PC-3 (cell line): Measurements from ENCODE around the gene KAT2A. TPM values are rescaled to one million over a fixed set of nuclear protein-coding genes. Genes with fewer than 3 reads are reported as not detected.

Experiments used
- ATAC-seq: fragments of 200-7000 bp; cut with Tn5 transposase; 2 replicates; pipeline ENCODE4 v1.9.1; 2020; ENCODE audit warnings: mild to moderate bottlenecking, moderate library complexity
- BruUV-seq: library from RNA; stranded (reverse); fragments of 400-500 nt; replicated peaks from 2 replicates; lab custom pipeline; 2021; lab: Mats Ljungman, UMichigan
- CTCF ChIA-PET: fragments of 300-600 bp; sonication (Branson Sonifier 250); formaldehyde crosslinking; loops from one replicate; lab custom pipeline; 2022; ENCODE audit warnings: antibody characterized with exemption; lab: Charles Lee
- POLR2A ChIA-PET: fragments of 300-600 bp; sonication (Branson Sonifier 250); formaldehyde crosslinking; loops from one replicate; lab custom pipeline; 2022; ENCODE audit warnings: antibody characterized with exemption; ENCODE audit not compliant: unreplicated experiment; lab: Charles Lee
- DNase-seq: peaks from one replicate; pipeline ENCODE4 v3.0.0-alpha.2; 2015
- H2AFZ ChIP-seq: fragments of 300-600 bp; sonication (generic); 2 replicates; pipeline ENCODE4 v1.6.0; 2016; ENCODE audit warnings: antibody characterized with exemption, low read length
- H3F3A ChIP-seq: fragments of 300-600 bp; sonication (generic); one replicate; pipeline ENCODE4 v1.6.0; 2017; ENCODE audit warnings: antibody characterized with exemption, low read length, control low read depth, mild to moderate bottlenecking; ENCODE audit not compliant: unreplicated experiment
- H3K27ac ChIP-seq: fragments of 300-600 bp; sonication (generic); 2 replicates; pipeline ENCODE4 v1.5.1; 2016; ENCODE audit warnings: mild to moderate bottlenecking, low read length
- H3K27me3 ChIP-seq: fragments of 300-600 bp; sonication (generic); 2 replicates; pipeline ENCODE4 v1.6.1; 2016; ENCODE audit warnings: low read length, mixed read lengths
- H3K36me3 ChIP-seq: fragments of 300-600 bp; sonication (generic); 2 replicates; pipeline ENCODE4 v1.6.1; 2016; ENCODE audit warnings: low read depth, mixed run types, low read length, mixed read lengths
- H3K4me1 ChIP-seq: fragments of 300-600 bp; sonication (generic); 2 replicates; pipeline ENCODE4 v1.5.1; 2016; ENCODE audit warnings: low read length; ENCODE audit not compliant: insufficient read depth
- H3K4me2 ChIP-seq: fragments of 300-600 bp; sonication (generic); 2 replicates; pipeline ENCODE4 v1.6.0; 2016; ENCODE audit warnings: low read length
- H3K4me3 ChIP-seq: fragments of 300-600 bp; sonication (generic); 2 replicates; pipeline ENCODE4 v1.5.1; 2016; ENCODE audit warnings: mild to moderate bottlenecking, low read length, mixed read lengths
- H3K79me2 ChIP-seq: fragments of 300-600 bp; sonication (generic); 2 replicates; pipeline ENCODE4 v1.6.1; 2017; ENCODE audit warnings: low read length, mixed read lengths
- H3K9ac ChIP-seq: fragments of 300-600 bp; sonication (generic); 2 replicates; pipeline ENCODE4 v1.6.0; 2016; ENCODE audit warnings: mild to moderate bottlenecking, low read length
- H3K9me2 ChIP-seq: fragments of 300-600 bp; sonication (generic); replicated peaks from 2 replicates; pipeline ENCODE4 v1.6.1; 2016; ENCODE audit warnings: mixed run types, low read length, mixed read lengths
- H3K9me3 ChIP-seq: fragments of 300-600 bp; sonication (generic); 2 replicates; pipeline ENCODE4 v1.6.1; 2016; ENCODE audit warnings: low read length, mixed read lengths
- H4K20me1 ChIP-seq: fragments of 300-600 bp; sonication (generic); 2 replicates; pipeline ENCODE4 v1.6.1; 2016; ENCODE audit warnings: low read length, mixed read lengths
- CTCF ChIP-seq: fragments of 300-600 bp; sonication (generic); conservative IDR thresholded peaks from 2 replicates; pipeline ENCODE4 v1.5.1; 2017; ENCODE audit warnings: antibody characterized with exemption, low read depth, mild to moderate bottlenecking, low read length
- EZH2 ChIP-seq: fragments of 300-600 bp; sonication (generic); IDR thresholded peaks from one replicate; pipeline ENCODE4 v1.6.1; 2017; ENCODE audit warnings: antibody characterized with exemption, mild to moderate bottlenecking, low read length; ENCODE audit not compliant: unreplicated experiment
- EZH2phosphoT487 ChIP-seq: fragments of 300-600 bp; sonication (generic); IDR thresholded peaks from 2 replicates; pipeline ENCODE4 v1.6.1; 2018; ENCODE audit warnings: mild to moderate bottlenecking, antibody characterized with exemption, low read length, borderline replicate concordance
- intact Hi-C: fragments of 100-400 bp; cut with micrococcal nuclease; formaldehyde crosslinking; loops from 2 replicates; pipeline ENCODE4 v1.9.0; 2023
- total RNA-seq: library from RNA; depleted of rRNA; stranded (reverse); fragments of >200 nt; gene quantifications from 2 replicates; pipeline ENCODE4 v1.2.3, GENCODE V29; 2014

The KAT2A gene
- total RNA-seq, 1 experiment from 2014 or later: not detected

DNA sequence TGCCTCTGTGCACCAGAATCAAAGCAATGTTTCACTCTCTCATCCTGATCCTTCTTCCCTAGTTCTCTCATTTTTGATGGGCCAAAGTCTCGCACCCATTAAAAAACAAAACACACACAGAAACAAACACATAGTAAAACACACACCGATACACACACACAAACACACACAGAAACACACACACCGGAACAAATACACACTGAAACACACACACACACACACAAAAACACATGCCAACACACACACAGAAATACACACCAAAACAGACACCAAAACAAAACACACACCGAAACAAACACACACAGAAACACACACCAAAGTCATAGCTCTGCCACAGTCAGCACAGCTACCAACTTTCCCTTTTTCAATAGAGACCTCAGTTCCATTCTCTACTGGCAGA lies 10.1 kb upstream of the KAT2A start:
- CTCF ChIA-PET: no interaction called here
- no peak for TF ChIP-seq EZH2
- TF ChIP-seq EZH2phosphoT487: no peak
- ATAC-seq (no peak), DNase-seq (no peak)
- Histone ChIP-seq H3K27me3 (no peaks in the 10 kb centered on the region), H3K36me3 (no peaks in the 10 kb centered on the region), H3K9me3 (no peaks in the 10 kb centered on the region), H4K20me1 (no peaks in the 10 kb centered on the region), H3K4me1 (no peaks in the 10 kb centered on the region), H3K4me2 (no peak overlapping the region), H3K4me3 (no peak overlapping the region), H3K79me2 (no peaks in the 10 kb centered on the region), H3F3A (no peaks in the 10 kb centered on the region), H2AFZ (no peak overlapping the region), H3K27ac (no peak overlapping the region), H3K9me2 (no peaks in the 10 kb centered on the region), H3K9ac (no peak overlapping the region)
- intact Hi-C loops: no loop called here
- no TSS peak for BruUV-seq
- POLR2A ChIA-PET: no interaction called here

GRCh38 chr17:42130310-42130936 lies 9.3 kb upstream of the KAT2A start:
- Histone ChIP-seq H3K36me3 (no peaks in the 10 kb centered on the region), H3K9me3 (no peaks in the 10 kb centered on the region), H3K4me3 (no peak overlapping the region), H3K4me1 (no peaks in the 10 kb centered on the region), H3F3A (no peaks in the 10 kb centered on the region), H3K4me2 (no peak overlapping the region), H3K9me2 (no peaks in the 10 kb centered on the region), H2AFZ (no peak overlapping the region), H3K9ac (no peak overlapping the region), H3K27me3 (no peaks in the 10 kb centered on the region), H3K79me2 (no peaks in the 10 kb centered on the region), H4K20me1 (no peaks in the 10 kb centered on the region), H3K27ac (no peak overlapping the region)
- ATAC-seq (no peak), DNase-seq (no peak)
- intact Hi-C loops: no loop called here
- ChIA-PET POLR2A (no interaction called here), CTCF (no interaction called here)
- no TSS peak for BruUV-seq
- TF ChIP-seq CTCF: no peak
- TF ChIP-seq EZH2: no peak
- TF ChIP-seq EZH2phosphoT487: no peak

DNA sequence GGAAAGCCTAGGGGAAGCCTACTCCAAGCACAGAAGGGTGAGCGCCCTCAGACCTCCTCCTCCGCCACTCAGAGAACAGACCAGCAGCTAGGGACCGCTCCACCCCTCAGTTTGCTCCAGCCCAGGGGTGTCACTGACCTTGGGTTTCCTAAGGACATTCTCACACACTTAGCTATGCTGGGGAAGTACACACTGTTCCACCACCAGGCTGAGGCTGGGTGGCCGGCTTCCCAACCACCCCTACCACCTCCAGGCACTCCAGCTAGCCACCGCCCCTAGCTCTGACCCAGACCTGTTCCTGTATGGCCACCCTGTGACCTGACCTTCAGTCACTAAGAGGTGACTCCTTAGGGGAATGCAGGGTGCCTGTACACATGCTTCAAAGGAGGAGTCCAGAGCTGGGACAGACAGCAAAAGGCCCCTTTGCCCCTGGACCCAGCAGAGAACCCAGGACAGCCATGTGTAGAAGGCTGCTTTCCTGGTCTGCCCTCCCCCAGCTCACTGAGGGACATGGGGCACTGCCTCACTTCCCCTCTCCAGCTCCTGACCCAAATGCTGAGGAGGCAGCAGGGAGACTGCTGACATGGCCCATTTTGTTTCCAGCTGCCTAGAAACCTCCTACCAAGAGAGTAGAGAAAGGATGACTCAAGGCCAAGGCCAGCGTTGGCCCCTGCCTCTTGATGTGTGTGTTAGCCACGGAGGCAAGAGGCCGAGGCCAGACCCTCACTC lies 8.1 kb upstream of the KAT2A start:
- intact Hi-C loops: no loop called here
- ChIA-PET POLR2A (no interaction called here), CTCF (no interaction called here)
- no peaks in the 10 kb centered on the region for H3K9me2 ChIP-seq
- no peaks in the 10 kb centered on the region for H3F3A ChIP-seq
- H3K9me3 ChIP-seq: no peaks in the 10 kb centered on the region
- no peaks in the 10 kb centered on the region for H3K27me3 ChIP-seq
- no peak overlapping the region for H3K4me3 ChIP-seq
- TF ChIP-seq CTCF (no peak), EZH2phosphoT487 (no peak), EZH2 (no peak)
- BruUV-seq: no TSS peak
- no peak overlapping the region for H3K4me2 ChIP-seq
- ATAC-seq (no peak), DNase-seq (no peak)
- H3K4me1 ChIP-seq: no peaks in the 10 kb centered on the region
- H4K20me1 ChIP-seq: no peaks in the 10 kb centered on the region
- H2AFZ ChIP-seq: no peak overlapping the region
- H3K79me2 ChIP-seq: no peaks in the 10 kb centered on the region
- no peaks in the 10 kb centered on the region for H3K36me3 ChIP-seq
- no peak overlapping the region for H3K9ac ChIP-seq
- H3K27ac ChIP-seq: no peak overlapping the region
